SK-N-SH (cell line): ENCODE results near the gene SERPINA3. TPM values are rescaled to one million over a fixed set of nuclear protein-coding genes. Genes with fewer than 3 reads are reported as not detected.

Experiments used
- CTCF ChIA-PET: fragments of 300-600, 350-600 bp; formaldehyde crosslinking; extraction: SDS; loops from one replicate; lab custom pipeline; 2021; lab: Yijun Ruan, JAX
- POLR2A ChIA-PET: fragments of 350-600 bp; sonication (Branson Sonifier 250); formaldehyde crosslinking; extraction: SDS; loops from one replicate; lab custom pipeline; 2020; ENCODE audit warnings: antibody characterized with exemption, inconsistent platforms; lab: Yijun Ruan, JAX
- DNase-seq: peaks from one replicate; pipeline ENCODE4 v3.0.0; 2012
- H2AFZ ChIP-seq: fragments of 200-600 bp; sonication (generic); 2 replicates; pipeline ENCODE4 v1.8.1; 2016; ENCODE audit warnings: antibody characterized with exemption, mild to moderate bottlenecking, low read depth
- H3F3A ChIP-seq: fragments of 200-600 bp; sonication (generic); replicated peaks from 2 replicates; pipeline ENCODE3; 2016; ENCODE audit warnings: antibody characterized with exemption, mild to moderate bottlenecking; ENCODE audit not compliant: insufficient read depth
- H3K27ac ChIP-seq, 2 experiments: fragments of 200-500 bp in 1 of 2; fragments of 200-600 bp in 1 of 2; sonication (Bioruptor generic) in 1 of 2; sonication (generic), shearing (Covaris generic) in 1 of 2; 2 replicates each; pipeline versions ENCODE4 v1.5.1 to v1.6.1; 2014 to 2016; ENCODE audit warnings: low read depth in 2 of 2, inconsistent platforms in 1 of 2, low read length in 1 of 2, mild to moderate bottlenecking in 1 of 2, mixed read lengths in 1 of 2
- H3K27me3 ChIP-seq: fragments of 200-600 bp; sonication (generic), shearing (Covaris generic); 2 replicates; pipeline ENCODE4 v1.6.1; 2016; ENCODE audit warnings: mixed run types; ENCODE audit not compliant: insufficient read depth
- H3K36me3 ChIP-seq, 2 experiments: fragments of 200-500 bp in 1 of 2; fragments of 200-600 bp in 1 of 2; sonication (Bioruptor generic) in 1 of 2; sonication (generic) in 1 of 2; replicated peaks in 1 of 2; 2 replicates each; pipeline versions ENCODE3 to v1.5.1; 2014 to 2016; ENCODE audit warnings: low read length in 1 of 2, mild to moderate bottlenecking in 1 of 2; ENCODE audit not compliant: insufficient read depth in 2 of 2, control insufficient read depth in 1 of 2
- H3K4me1 ChIP-seq, 2 experiments: fragments of 200-500 bp in 1 of 2; fragments of 200-600 bp in 1 of 2; sonication (Bioruptor generic) in 1 of 2; sonication (generic), shearing (Covaris generic) in 1 of 2; 2 replicates each; pipeline versions ENCODE4 v1.5.1 to v1.6.1; 2014 to 2016; ENCODE audit warnings: low read depth in 1 of 2, low read length in 1 of 2, mixed run types in 1 of 2; ENCODE audit not compliant: insufficient read depth in 2 of 2, control insufficient read depth in 1 of 2
- H3K4me2 ChIP-seq: fragments of 200-600 bp; sonication (generic), shearing (Covaris generic); 2 replicates; pipeline ENCODE4 v1.6.1; 2017; ENCODE audit warnings: mixed run types
- H3K4me3 ChIP-seq, 2 experiments: fragments of 200-500 bp in 1 of 2; fragments of 200-600 bp in 1 of 2; sonication (Bioruptor generic) in 1 of 2; sonication (generic), shearing (Covaris generic) in 1 of 2; 2 replicates each; pipeline versions ENCODE4 v1.5.1 to v1.8.1; 2014 to 2016; ENCODE audit warnings: low read depth in 2 of 2, inconsistent platforms in 1 of 2, low read length in 1 of 2, mild to moderate bottlenecking in 1 of 2, mixed read lengths in 1 of 2, moderate library complexity in 1 of 2
- H3K79me2 ChIP-seq: fragments of 200-600 bp; sonication (generic); 2 replicates; pipeline ENCODE4 v1.8.1; 2017; ENCODE audit warnings: mild to moderate bottlenecking; ENCODE audit not compliant: insufficient read depth
- H3K9ac ChIP-seq: fragments of 200-600 bp; sonication (generic); 2 replicates; pipeline ENCODE4 v1.6.1; 2017; ENCODE audit warnings: mixed run types
- H3K9me2 ChIP-seq: fragments of 200-600 bp; sonication (generic); 2 replicates; pipeline ENCODE4 v1.6.1; 2017; ENCODE audit warnings: mixed run types
- H3K9me3 ChIP-seq: fragments of 200-600 bp; sonication (generic); 2 replicates; pipeline ENCODE4 v1.6.1; 2017; ENCODE audit warnings: mixed run types, mild to moderate bottlenecking, moderate library complexity
- H4K20me1 ChIP-seq: fragments of 200-600 bp; sonication (generic); 2 replicates; pipeline ENCODE4 v1.6.1; 2017; ENCODE audit warnings: mild to moderate bottlenecking, mixed run types; ENCODE audit not compliant: insufficient read depth
- EZH2phosphoT487 ChIP-seq: fragments of 200-600 bp; sonication (generic); IDR thresholded peaks from 2 replicates; pipeline ENCODE4 v1.6.1; 2017; ENCODE audit warnings: low read depth, mixed run types, mild to moderate bottlenecking, antibody characterized with exemption, moderate library complexity, borderline replicate concordance
- FOXM1 ChIP-seq: IDR thresholded peaks from 2 replicates; pipeline ENCODE4 v1.4.0; 2012; ENCODE audit warnings: low read depth, mild to moderate bottlenecking
- GABPA ChIP-seq: IDR thresholded peaks from 2 replicates; pipeline ENCODE4 v1.4.0; 2012; ENCODE audit warnings: low read depth, mild to moderate bottlenecking
- JUND ChIP-seq: IDR thresholded peaks from 2 replicates; pipeline ENCODE4 v1.4.0; 2012
- PBX3 ChIP-seq: IDR thresholded peaks from 2 replicates; pipeline ENCODE4; 2012
- RCOR1 ChIP-seq: fragments of 150-350 bp; IDR thresholded peaks from 2 replicates; pipeline ENCODE4 v1.6.1; 2017; ENCODE audit warnings: antibody characterized with exemption, low read length
- REST ChIP-seq: IDR thresholded peaks from 2 replicates; pipeline ENCODE4 v1.6.1; 2012; ENCODE audit warnings: mild to moderate bottlenecking, low read depth, low read length, moderate library complexity
- RXRA ChIP-seq: IDR thresholded peaks from 2 replicates; pipeline ENCODE4 v1.4.0; 2012; ENCODE audit warnings: low read depth, mild to moderate bottlenecking, borderline replicate concordance
- TAF1 ChIP-seq: IDR thresholded peaks from 2 replicates; pipeline ENCODE4 v1.6.1; 2012; ENCODE audit warnings: low read depth, mild to moderate bottlenecking, low read length, moderate library complexity, borderline replicate concordance
- TCF12 ChIP-seq: IDR thresholded peaks from 2 replicates; pipeline ENCODE4 v1.4.0; 2012
- TEAD4 ChIP-seq: IDR thresholded peaks from 2 replicates; pipeline ENCODE4 v1.4.0; 2012; ENCODE audit warnings: mild to moderate bottlenecking, borderline replicate concordance; ENCODE audit not compliant: insufficient read depth
- USF1 ChIP-seq: IDR thresholded peaks from 2 replicates; pipeline ENCODE4 v1.4.0; 2012; ENCODE audit warnings: low read depth, borderline replicate concordance
- USF2 ChIP-seq: fragments of 150-350 bp; IDR thresholded peaks from 2 replicates; pipeline ENCODE4 v1.6.1; 2017; ENCODE audit warnings: antibody characterized with exemption, low read length, low read depth, borderline replicate concordance
- WGBS: methylation state at CpG from one replicate; pipeline ENCODE4 v1.1.6; 2017; ENCODE audit warnings: low lambda C conversion rate; 5-methylcytosine and 5-hydroxymethylcytosine counted together
- polyA plus RNA-seq, 3 experiments: library from polyadenylated mRNA; depleted of rRNA; stranded (reverse); fragments of >200 nt; gene quantifications; 2 replicates each; pipeline ENCODE4 v1.2.3, GENCODE V29; 2012

Gene SERPINA3
- polyA plus RNA-seq, 1 of the 3 experiments (the other 2 are of a cell fraction), result 0.25 TPM

- no peak for TF ChIP-seq JUND
- no peak for TF ChIP-seq RCOR1
- no peak for TF ChIP-seq GABPA
- TF ChIP-seq TAF1, result no peak
- no peak for TF ChIP-seq USF2
- TF ChIP-seq TEAD4, result no peak
- no peak for TF ChIP-seq RXRA
These were observed 13.1 kb downstream of the SERPINA3 start (continued) for GRCh38 chr14:94625353-94625635.

- H3K4me3 ChIP-seq, result no peak overlapping the region
- TF ChIP-seq TCF12 (no peak), PBX3 (no peak), TEAD4 (no peak), FOXM1 (no peak), REST (no peak), USF1 (no peak), EZH2phosphoT487 (no peak)
- H3K79me2 ChIP-seq, result no peaks in the 10 kb centered on the region
- no peak overlapping the region for H2AFZ ChIP-seq
- H3K27me3 ChIP-seq, result no peaks in the 10 kb centered on the region; the same call in 1 of the 2 replicates
- no peak overlapping the region for H3K27ac ChIP-seq
- H3F3A ChIP-seq, result no peaks in the 10 kb centered on the region
- no peaks in the 10 kb centered on the region for H4K20me1 ChIP-seq
- no peak overlapping the region for H3K9ac ChIP-seq
- DNase-seq, result no peak
- H3K9me3 ChIP-seq, result no peaks in the 10 kb centered on the region
- no peaks in the 10 kb centered on the region for H3K4me1 ChIP-seq
- ChIA-PET POLR2A (no interaction called here), CTCF (interaction anchor here (0.9 to 1.1 kb wide), 2 partner anchors 80 to 120 kb away, joined by 3 to 4 read pairs; no protein-coding TSS in a partner anchor)
- no peaks in the 10 kb centered on the region for H3K9me2 ChIP-seq
- no peaks in the 10 kb centered on the region for H3K36me3 ChIP-seq
- no peak overlapping the region for H3K4me2 ChIP-seq
- WGBS, result 49% methylated on average over 5 of the region's 5 CpGs
These were observed 16.4 kb downstream of the SERPINA3 start for GRCh38 chr14:94628578-94628977.
